Activated CD8-positive, alpha-beta memory T cell treated with anti-CD3 and anti-CD28 coated beads for 36 hours (primary cell): ENCODE results near the gene DAPK2. TPM values are rescaled to one million over a fixed set of nuclear protein-coding genes. Genes with fewer than 3 reads are reported as not detected.

Experiments
- CTCF ChIA-PET: fragments of 350-600 bp; sonication (Branson Sonifier 250); formaldehyde crosslinking; loops from one replicate; lab custom pipeline; 2021; ENCODE audit warnings: antibody characterized with exemption; lab: Charles Lee
- POLR2A ChIA-PET: fragments of 350-600 bp; sonication (Branson Sonifier 250); formaldehyde crosslinking; loops from one replicate; lab custom pipeline; 2021; ENCODE audit warnings: antibody characterized with exemption; lab: Charles Lee
- total RNA-seq, 2 experiments: library from RNA; stranded (reverse); gene quantifications; one replicate each; pipeline ENCODE4 v1.2.3, GENCODE V29; 2021

The DAPK2 gene
- total RNA-seq, 2 experiments from 2014 or later = 2.6 to 3.3 TPM

DNA sequence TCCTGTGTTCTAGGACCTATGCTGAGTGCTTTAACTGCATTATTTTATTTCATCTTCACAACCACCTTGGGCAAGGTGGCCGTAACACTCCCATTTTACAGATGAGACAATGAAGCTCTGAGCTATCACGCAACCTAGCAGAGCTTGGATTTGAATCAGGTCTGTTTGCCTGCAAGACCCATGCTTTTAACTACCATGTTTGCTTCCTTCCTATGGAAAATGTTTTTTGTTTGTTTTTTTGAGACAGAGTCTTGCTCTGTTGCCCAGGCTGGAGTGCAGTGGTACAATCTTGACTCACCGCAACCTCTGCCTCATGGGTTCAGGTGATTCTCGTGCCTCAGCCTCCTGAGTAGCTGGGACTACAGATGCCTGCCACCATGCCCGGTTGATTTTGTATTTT, 187.8 kb downstream of the DAPK2 start:
- ChIA-PET POLR2A (no interaction called here), CTCF (interaction anchor here (1.3 kb wide), 1 partner anchor 24 kb away, joined by 4 read pairs; no protein-coding TSS in a partner anchor)

DNA sequence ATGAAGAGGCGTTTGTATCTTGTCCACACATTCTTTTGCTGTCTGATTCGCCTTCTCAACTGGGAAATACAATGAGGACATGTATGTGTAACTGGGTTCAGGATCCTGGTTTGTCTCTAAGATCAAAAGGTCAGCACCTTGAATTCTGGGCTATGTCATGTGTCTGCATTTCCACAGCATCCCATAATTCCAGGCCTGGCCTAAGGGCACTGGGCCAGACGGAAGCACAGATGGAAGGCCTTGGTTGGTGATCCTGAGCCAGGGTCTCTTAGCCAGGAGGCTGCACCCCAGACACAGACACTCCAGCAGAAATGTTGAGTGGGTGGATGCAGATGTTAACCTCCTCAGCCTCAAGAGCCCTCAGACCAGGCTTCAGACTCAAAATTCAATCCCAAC, 188.8 kb downstream of the DAPK2 start:
- ChIA-PET POLR2A (interaction anchor here (0.6 kb wide), 1 partner anchor 697 kb away, joined by 3 read pairs; no protein-coding TSS in a partner anchor), CTCF (no interaction called here)

Other genes starting within 250 kb of the DAPK2 start
- 10 to 100 TPM; 45.9 to 54.8 TPM for gene HERC1, start 212.5 kb downstream of the DAPK2 start, total RNA-seq
- gene CIAO2A, start 47.4 kb upstream of the DAPK2 start, total RNA-seq = 10 to 100 TPM; 78.1 to 78.8 TPM
- 10 to 100 TPM; 86.6 to 91.1 TPM for gene SNX1, start 49.5 kb upstream of the DAPK2 start, total RNA-seq
- gene SNX22, start 105.2 kb upstream of the DAPK2 start, total RNA-seq = under 1 TPM; 0.42 to 0.76 TPM
- gene PPIB, start 116.5 kb upstream of the DAPK2 start, total RNA-seq = 100 to 1,000 TPM; 393 to 402 TPM